Measurements from ENCODE around the gene NDUFB3. TPM values are rescaled to one million over a fixed set of nuclear protein-coding genes. Genes with fewer than 3 reads are reported as not detected.

The NDUFB3 gene
- 80.9 and 81.7 TPM in 2 replicates for total RNA-seq

GRCh38 chr2:201071479-201072200 is at the start of gene NDUFB3, which contains the start of gene HYCC2:
TSS of gene NDUFB3 (plus strand) at chr2:201072001. CDS start at chr2:201078883, 6,882 bp downstream.
TSS of gene HYCC2 (minus strand) at chr2:201071671. CDS start at chr2:201024009, 47,662 bp downstream.

DNA sequence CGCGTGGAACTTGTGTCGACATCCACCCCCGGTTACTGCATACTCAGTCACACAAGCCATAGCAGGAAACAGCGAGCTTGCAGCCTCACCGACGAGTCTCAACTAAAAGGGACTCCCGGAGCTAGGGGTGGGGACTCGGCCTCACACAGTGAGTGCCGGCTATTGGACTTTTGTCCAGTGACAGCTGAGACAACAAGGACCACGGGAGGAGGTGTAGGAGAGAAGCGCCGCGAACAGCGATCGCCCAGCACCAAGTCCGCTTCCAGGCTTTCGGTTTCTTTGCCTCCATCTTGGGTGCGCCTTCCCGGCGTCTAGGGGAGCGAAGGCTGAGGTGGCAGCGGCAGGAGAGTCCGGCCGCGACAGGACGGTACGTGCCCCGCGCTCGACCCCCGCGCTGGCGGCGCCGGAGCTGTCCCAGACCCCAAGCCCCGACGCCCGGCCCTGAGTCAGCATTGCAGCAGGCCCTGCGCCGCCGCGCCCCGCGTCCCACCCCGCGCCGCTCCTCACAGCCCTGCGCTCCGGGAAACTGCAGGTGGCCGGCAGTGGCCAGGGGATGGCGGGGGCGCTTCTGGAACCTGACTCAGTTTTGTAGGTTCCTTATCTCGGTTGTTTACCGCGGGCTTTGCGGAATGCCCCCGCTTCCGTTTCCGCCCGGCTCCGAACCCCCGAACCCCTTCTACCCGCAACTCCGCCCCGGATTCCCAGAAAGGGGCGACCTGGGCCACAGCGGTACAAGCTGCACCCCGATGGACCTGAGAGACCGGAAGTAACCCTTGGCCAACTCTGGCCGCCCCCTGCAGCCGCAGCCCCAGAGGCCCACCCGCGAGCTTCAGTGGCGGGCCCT is 44.5 kb downstream of the NDUFB3 start, which contains the start of gene CFLAR:
Gene CFLAR, plus strand, starts transcription at position 50 of the 844 bp plus-strand sequence. CDS start 13,702 bp downstream, outside the sequence.

Other genes with a start within 250 kb of the NDUFB3 start
- gene CLK1, start 207.3 kb upstream of the NDUFB3 start, total RNA-seq, result 54.0 and 58.1 TPM in 2 replicates
- gene PPIL3, start 182.9 kb upstream of the NDUFB3 start, total RNA-seq, result 26.8 and 74.4 TPM in 2 replicates
- 22.2 and 36.3 TPM in 2 replicates for gene NIF3L1, start 182.6 kb upstream of the NDUFB3 start, total RNA-seq
- 15.1 and 18.7 TPM in 2 replicates for gene ORC2, start 108.3 kb upstream of the NDUFB3 start, total RNA-seq
- 9.4 and 11.7 TPM in 2 replicates for gene HYCC2, start 330 bp upstream of the NDUFB3 start, total RNA-seq
- gene CFLAR, start 44.2 kb downstream of the NDUFB3 start, total RNA-seq, result 74.3 and 100 TPM in 2 replicates
- gene CASP10, start 111.1 kb downstream of the NDUFB3 start, total RNA-seq, result 4.5 and 6.1 TPM in 2 replicates
- gene CASP8, start 188.5 kb downstream of the NDUFB3 start, total RNA-seq, result 30.1 and 30.4 TPM in 2 replicates